ENCODE results near the gene LRRC32.
A peak's percentile ranks its signal among the peaks of the same experiment; 100 is the strongest.

Gene LRRC32

GRCh38 chr11:76704171-76704948, 33.8 kb upstream of the LRRC32 start:
- DNase-seq (ENCODE audit: insufficient read length, low spot score) (no peak), FAIRE-seq (no peak)
- no peak for TF ChIP-seq POLR2A (IDR thresholded peaks at IDR 0.05; ENCODE audit: low read depth, low read length)

- no peak for FAIRE-seq
- TF ChIP-seq POLR2A (IDR thresholded peaks at IDR 0.05; ENCODE audit: low read depth, low read length): no peak
- no peak for DNase-seq (ENCODE audit: insufficient read length, low spot score)
These were observed 33.2 kb upstream of the LRRC32 start for GRCh38 chr11:76703707-76704106.

GRCh38 chr11:76702336-76703128, 32.0 kb upstream of the LRRC32 start:
- FAIRE-seq (no peak), DNase-seq (ENCODE audit: insufficient read length, low spot score) (no peak)
- TF ChIP-seq POLR2A (IDR thresholded peaks at IDR 0.05; ENCODE audit: low read depth, low read length): no peak

- TF ChIP-seq POLR2A (IDR thresholded peaks at IDR 0.05; ENCODE audit: low read depth, low read length): no peak
- FAIRE-seq (no peak), DNase-seq (ENCODE audit: insufficient read length, low spot score) (peak; percentile 68)
These were observed 30.9 kb upstream of the LRRC32 start for GRCh38 chr11:76701294-76702040.

GRCh38 chr11:76700177-76701100, 29.9 kb upstream of the LRRC32 start:
- DNase-seq (ENCODE audit: insufficient read length, low spot score) (peak; percentile 88), FAIRE-seq (no peak)
- TF ChIP-seq POLR2A (IDR thresholded peaks at IDR 0.05; ENCODE audit: low read depth, low read length): no peak

- no peak for FAIRE-seq
- no peak for DNase-seq (ENCODE audit: insufficient read length, low spot score)
- no peak for TF ChIP-seq POLR2A (IDR thresholded peaks at IDR 0.05; ENCODE audit: low read depth, low read length)
These were observed 29.0 kb upstream of the LRRC32 start for GRCh38 chr11:76699451-76700091.

- FAIRE-seq (no peak), DNase-seq (ENCODE audit: insufficient read length, low spot score) (no peak)
- no peak for TF ChIP-seq POLR2A (IDR thresholded peaks at IDR 0.05; ENCODE audit: low read depth, low read length)
These were observed 27.9 kb upstream of the LRRC32 start for GRCh38 chr11:76698321-76699043.

- DNase-seq (ENCODE audit: insufficient read length, low spot score): no peak
- no peak for FAIRE-seq
- no peak for TF ChIP-seq POLR2A (IDR thresholded peaks at IDR 0.05; ENCODE audit: low read depth, low read length)
These were observed 26.2 kb upstream of the LRRC32 start for GRCh38 chr11:76696756-76697155.

- FAIRE-seq (no peak), DNase-seq (ENCODE audit: insufficient read length, low spot score) (no peak)
These were observed 25.2 kb upstream of the LRRC32 start for GRCh38 chr11:76695771-76696170.

GRCh38 chr11:76695133-76695532, 24.6 kb upstream of the LRRC32 start:
- DNase-seq (ENCODE audit: insufficient read length, low spot score) (no peak), FAIRE-seq (no peak)
- TF ChIP-seq POLR2A (IDR thresholded peaks at IDR 0.05; ENCODE audit: low read depth, low read length): no peak

More at GRCh38 chr11:76695771-76696170, 25.2 kb upstream of the LRRC32 start:
- no peak for TF ChIP-seq POLR2A (IDR thresholded peaks at IDR 0.05; ENCODE audit: low read depth, low read length)

GRCh38 chr11:76694664-76695063, 24.1 kb upstream of the LRRC32 start:
- FAIRE-seq (no peak), DNase-seq (ENCODE audit: insufficient read length, low spot score) (peak; percentile 81)
- no peak for TF ChIP-seq POLR2A (IDR thresholded peaks at IDR 0.05; ENCODE audit: low read depth, low read length)

- FAIRE-seq: no peak
- no peak for DNase-seq (ENCODE audit: insufficient read length, low spot score)
- TF ChIP-seq POLR2A (IDR thresholded peaks at IDR 0.05; ENCODE audit: low read depth, low read length): no peak
These were observed 23.3 kb upstream of the LRRC32 start for GRCh38 chr11:76693806-76694205.

Measured in H54 (cell line).